ENCODE results near the gene PIK3C2A. TPM values are rescaled to one million over a fixed set of nuclear protein-coding genes. Genes with fewer than 3 reads are reported as not detected.

The PIK3C2A gene
- total and polyA plus RNA-seq, 2 of the 13 experiments (the other 11 are each of a cell fraction or from before 2014, with no cell fraction given) = 27.5 to 49.9 TPM

DNA sequence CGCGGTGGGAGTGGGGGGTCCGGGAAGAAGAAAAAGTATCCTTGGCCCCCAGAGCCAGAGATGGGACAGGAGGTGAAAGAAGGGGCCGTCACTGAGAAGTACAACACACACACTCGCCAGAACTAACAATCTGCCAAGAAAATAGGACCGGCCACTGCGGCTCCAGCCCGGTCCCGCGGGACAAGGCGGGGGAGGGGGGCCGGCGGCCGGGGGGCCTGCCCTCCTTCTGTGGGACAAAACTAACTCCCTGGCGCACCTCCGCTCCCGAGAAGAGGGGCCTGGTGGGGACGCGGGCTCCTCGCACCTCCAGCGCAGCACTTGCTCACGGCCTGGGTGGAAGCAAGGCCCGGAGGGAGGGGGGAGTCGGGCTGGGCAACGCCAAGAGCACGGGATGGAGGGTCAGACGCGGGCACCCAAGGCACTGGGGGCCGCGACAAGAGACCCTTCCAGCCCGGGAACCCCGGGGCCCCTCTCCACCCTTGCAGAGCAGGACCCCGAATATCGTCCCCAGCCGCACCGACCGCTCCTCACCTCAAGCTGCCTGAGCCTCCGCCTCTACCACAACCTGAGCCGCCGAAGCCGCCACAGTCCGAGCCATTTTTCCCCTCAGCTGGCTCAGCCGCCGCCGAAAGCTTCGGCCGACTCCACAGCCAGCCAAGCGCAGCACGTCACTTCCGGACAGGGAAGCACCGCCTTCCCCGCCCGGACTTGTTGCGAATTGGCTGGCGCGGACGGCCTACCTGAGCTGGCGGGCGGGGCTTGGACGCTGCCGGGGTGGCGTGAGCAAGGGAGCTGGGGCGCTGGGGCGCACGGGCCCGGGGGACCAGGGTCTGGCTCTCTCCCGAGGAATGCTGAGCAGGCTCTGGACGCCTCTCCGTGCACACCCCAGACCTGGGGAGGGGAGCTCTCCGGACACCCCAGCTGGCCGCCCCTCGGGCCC, at the start of gene PIK3C2A (continued):
- no peak for TF ChIP-seq ZBTB33 (CRISPR knock-in tag; IDR thresholded peaks at IDR 0.05)
- peak; percentile 64; the same call in 1 of the 2 replicates for TF ChIP-seq ZFP82 (CRISPR knock-in tag; IDR thresholded peaks at IDR 0.05; ENCODE audit: borderline replicate concordance)
- no peak for TF ChIP-seq TRIM24 (CRISPR knock-in tag; IDR thresholded peaks at IDR 0.05)
- TF ChIP-seq IKZF4 (CRISPR knock-in tag; IDR thresholded peaks at IDR 0.05; ENCODE audit: borderline replicate concordance, low read depth, not compliant biosample characterization) = peak; percentile 47
- no peak for TF ChIP-seq RFX3 (CRISPR knock-in tag; IDR thresholded peaks at IDR 0.05)
- no peak for TF ChIP-seq SRSF4 (IDR thresholded peaks at IDR 0.05; ENCODE audit: low read depth, low read length, poor library complexity, severe bottlenecking)
- TF ChIP-seq, protein P1, sequence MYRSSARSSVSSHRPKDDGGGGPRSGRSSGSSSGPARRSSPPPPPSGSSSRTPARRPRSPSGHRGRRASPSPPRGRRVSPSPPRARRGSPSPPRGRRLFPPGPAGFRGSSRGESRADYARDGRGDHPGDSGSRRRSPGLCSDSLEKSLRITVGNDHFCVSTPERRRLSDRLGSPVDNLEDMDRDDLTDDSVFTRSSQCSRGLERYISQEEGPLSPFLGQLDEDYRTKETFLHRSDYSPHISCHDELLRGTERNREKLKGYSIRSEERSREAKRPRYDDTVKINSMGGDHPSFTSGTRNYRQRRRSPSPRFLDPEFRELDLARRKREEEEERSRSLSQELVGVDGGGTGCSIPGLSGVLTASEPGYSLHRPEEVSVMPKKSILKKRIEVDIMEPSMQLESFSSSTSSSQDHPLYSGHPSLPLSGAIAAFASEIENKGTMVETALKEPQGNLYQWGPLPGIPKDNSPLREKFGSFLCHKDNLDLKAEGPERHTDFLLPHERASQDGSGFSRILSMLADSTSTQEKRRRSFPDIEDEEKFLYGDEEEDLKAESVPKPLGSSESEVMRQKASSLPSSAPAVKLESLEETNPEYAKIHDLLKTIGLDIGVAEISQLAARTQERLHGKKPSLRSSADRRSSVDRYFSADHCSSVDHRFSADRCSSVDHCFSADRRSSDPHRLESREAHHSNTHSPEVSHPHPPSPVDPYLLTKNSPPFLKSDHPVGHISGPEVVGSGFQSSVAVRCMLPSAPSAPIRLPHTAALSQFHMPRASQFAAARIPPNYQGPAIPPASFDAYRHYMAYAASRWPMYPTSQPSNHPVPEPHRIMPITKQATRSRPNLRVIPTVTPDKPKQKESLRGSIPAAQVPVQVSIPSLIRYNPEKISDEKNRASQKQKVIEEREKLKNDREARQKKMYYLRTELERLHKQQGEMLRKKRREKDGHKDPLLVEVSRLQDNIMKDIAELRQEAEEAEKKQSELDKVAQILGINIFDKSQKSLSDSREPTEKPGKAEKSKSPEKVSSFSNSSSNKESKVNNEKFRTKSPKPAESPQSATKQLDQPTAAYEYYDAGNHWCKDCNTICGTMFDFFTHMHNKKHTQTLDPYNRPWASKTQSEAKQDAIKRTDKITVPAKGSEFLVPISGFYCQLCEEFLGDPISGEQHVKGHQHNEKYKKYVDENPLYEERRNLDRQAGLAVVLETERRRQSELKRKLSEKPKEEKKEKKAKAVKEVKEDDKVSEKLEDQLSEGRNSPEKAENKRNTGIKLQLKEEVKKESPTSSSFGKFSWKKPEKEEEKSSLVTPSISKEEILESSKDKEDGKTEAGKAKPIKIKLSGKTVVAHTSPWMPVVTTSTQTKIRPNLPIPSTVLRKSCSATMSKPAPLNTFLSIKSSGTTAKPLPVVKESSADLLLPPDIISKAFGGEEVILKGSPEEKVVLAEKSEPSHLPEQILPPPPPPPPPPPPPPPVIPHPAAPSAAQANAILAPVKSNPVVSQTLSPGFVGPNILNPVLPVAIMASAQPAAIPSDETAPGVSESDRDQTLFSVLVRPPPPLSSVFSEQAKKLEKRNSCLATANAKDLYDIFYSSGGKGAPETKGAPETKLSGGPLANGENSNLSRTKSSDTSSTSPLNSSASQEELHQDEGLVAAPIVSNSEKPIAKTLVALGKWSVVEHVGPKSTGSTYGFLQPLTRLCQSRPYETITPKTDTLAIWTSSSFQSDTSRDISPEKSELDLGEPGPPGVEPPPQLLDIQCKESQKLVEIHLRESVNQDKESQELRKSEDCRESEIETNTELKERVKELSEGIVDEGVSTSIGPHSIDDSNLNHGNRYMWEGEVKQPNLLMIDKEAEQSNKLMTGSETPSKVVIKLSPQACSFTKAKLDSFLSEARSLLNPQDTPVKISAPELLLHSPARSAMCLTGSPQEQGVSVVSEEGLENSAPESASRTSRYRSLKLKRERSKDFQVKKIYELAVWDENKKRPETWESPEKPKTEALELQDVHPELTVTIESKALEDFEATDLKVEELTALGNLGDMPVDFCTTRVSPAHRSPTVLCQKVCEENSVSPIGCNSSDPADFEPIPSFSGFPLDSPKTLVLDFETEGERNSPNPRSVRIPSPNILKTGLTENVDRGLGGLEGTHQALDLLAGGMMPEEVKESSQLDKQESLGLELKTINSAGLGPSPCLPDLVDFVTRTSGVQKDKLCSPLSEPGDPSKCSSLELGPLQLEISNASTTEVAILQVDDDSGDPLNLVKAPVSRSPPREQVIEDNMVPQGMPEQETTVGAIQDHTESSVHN (CRISPR knock-in tag; IDR thresholded peaks at IDR 0.05) = no peak
- TF ChIP-seq ZNF574 (CRISPR knock-in tag; IDR thresholded peaks at IDR 0.05) = peak; percentile 59; the same call in 1 of the 2 replicates
- TF ChIP-seq HOXA3 (CRISPR knock-in tag; IDR thresholded peaks at IDR 0.05) = peak; percentile 71; the same call in 1 of the 2 replicates
- no peak for TF ChIP-seq TMF1 (CRISPR knock-in tag; IDR thresholded peaks at IDR 0.05; ENCODE audit: low read depth)
- no peak for TF ChIP-seq ZNF335 (CRISPR knock-in tag; IDR thresholded peaks at IDR 0.05)
- no peak for TF ChIP-seq ZNF737 (CRISPR knock-in tag; IDR thresholded peaks at IDR 0.05; ENCODE audit: borderline replicate concordance)
- peak; percentile 83 for TF ChIP-seq SRSF1 (optimal IDR thresholded peaks at IDR 0.05; ENCODE audit: low read depth, low read length)
- no peak for TF ChIP-seq KLF15 (CRISPR knock-in tag; IDR thresholded peaks at IDR 0.05; ENCODE audit: borderline replicate concordance)
- no peak for TF ChIP-seq TOE1 (CRISPR knock-in tag; IDR thresholded peaks at IDR 0.05)

Measured in HepG2 (cell line).